ENCODE results near the gene TMEM203. TPM values are rescaled to one million over a fixed set of nuclear protein-coding genes. Genes with fewer than 3 reads are reported as not detected.

The TMEM203 gene
- total and polyA plus RNA-seq, 2 of the 13 experiments (the other 11 are each of a cell fraction or from before 2014, with no cell fraction given) = 23.4 to 36.7 TPM

GRCh38 chr9:137200311-137201204 is 4.9 kb downstream of the TMEM203 start, which contains the start of gene TPRN (continued):
- TF ChIP-seq SMARCE1 (IDR thresholded peaks at IDR 0.05; ENCODE audit: borderline replicate concordance) (no peak), ZMYM3 (CRISPR knock-in tag; IDR thresholded peaks at IDR 0.05) (peak; percentile 62; the same call in 1 of the 2 replicates), ARID2 (CRISPR knock-in tag; IDR thresholded peaks at IDR 0.05; ENCODE audit: borderline replicate concordance) (0 out of 2 replicates have a peak, but pooled peaks have one; percentile 57), HOMEZ (CRISPR knock-in tag; IDR thresholded peaks at IDR 0.05; ENCODE audit: low read depth) (peak; percentile 27; the same call in 1 of the 2 replicates), POLR2G (IDR thresholded peaks at IDR 0.05; ENCODE audit: low read depth, low read length) (peak; percentile 91), SMYD3 (CRISPR knock-in tag; IDR thresholded peaks at IDR 0.05) (0 out of 2 replicates have a peak, but pooled peaks have one; percentile 22), ZNF281 (CRISPR knock-in tag; IDR thresholded peaks at IDR 0.05; ENCODE audit: borderline replicate concordance) (peak; percentile 64), ATF3 (CRISPR knock-in tag; IDR thresholded peaks at IDR 0.05) (peak; percentile 50; the same call in 1 of the 2 replicates), TEAD2 (CRISPR knock-in tag; IDR thresholded peaks at IDR 0.05) (no peak), ZNF510 (CRISPR knock-in tag; IDR thresholded peaks at IDR 0.05; ENCODE audit: low read depth) (no peak), ZNF816 (CRISPR knock-in tag; IDR thresholded peaks at IDR 0.05; ENCODE audit: borderline replicate concordance) (no peak), GATAD2A (CRISPR knock-in tag; IDR thresholded peaks at IDR 0.05) (peak; percentile 80), ZNF282 (IDR thresholded peaks at IDR 0.05; ENCODE audit: partially characterized antibody) (no peak), ZSCAN25 (CRISPR knock-in tag; IDR thresholded peaks at IDR 0.05) (0 out of 2 replicates have a peak, but pooled peaks have one; percentile 31), RAD51 (IDR thresholded peaks at IDR 0.05; ENCODE audit: borderline replicate concordance) (no peak), ZBTB44 (CRISPR knock-in tag; IDR thresholded peaks at IDR 0.05) (no peak), NFKBIZ (CRISPR knock-in tag; IDR thresholded peaks at IDR 0.05) (no peak)
- TF ChIP-seq, protein P1, sequence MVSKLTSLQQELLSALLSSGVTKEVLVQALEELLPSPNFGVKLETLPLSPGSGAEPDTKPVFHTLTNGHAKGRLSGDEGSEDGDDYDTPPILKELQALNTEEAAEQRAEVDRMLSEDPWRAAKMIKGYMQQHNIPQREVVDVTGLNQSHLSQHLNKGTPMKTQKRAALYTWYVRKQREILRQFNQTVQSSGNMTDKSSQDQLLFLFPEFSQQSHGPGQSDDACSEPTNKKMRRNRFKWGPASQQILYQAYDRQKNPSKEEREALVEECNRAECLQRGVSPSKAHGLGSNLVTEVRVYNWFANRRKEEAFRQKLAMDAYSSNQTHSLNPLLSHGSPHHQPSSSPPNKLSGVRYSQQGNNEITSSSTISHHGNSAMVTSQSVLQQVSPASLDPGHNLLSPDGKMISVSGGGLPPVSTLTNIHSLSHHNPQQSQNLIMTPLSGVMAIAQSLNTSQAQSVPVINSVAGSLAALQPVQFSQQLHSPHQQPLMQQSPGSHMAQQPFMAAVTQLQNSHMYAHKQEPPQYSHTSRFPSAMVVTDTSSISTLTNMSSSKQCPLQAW (CRISPR knock-in tag; IDR thresholded peaks at IDR 0.05) = peak; percentile 92
- TF ChIP-seq, protein P2, sequence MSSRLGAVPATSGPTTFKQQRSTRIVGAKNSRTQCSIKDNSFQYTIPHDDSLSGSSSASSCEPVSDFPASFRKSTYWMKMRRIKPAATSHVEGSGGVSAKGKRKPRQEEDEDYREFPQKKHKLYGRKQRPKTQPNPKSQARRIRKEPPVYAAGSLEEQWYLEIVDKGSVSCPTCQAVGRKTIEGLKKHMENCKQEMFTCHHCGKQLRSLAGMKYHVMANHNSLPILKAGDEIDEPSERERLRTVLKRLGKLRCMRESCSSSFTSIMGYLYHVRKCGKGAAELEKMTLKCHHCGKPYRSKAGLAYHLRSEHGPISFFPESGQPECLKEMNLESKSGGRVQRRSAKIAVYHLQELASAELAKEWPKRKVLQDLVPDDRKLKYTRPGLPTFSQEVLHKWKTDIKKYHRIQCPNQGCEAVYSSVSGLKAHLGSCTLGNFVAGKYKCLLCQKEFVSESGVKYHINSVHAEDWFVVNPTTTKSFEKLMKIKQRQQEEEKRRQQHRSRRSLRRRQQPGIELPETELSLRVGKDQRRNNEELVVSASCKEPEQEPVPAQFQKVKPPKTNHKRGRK (CRISPR knock-in tag; IDR thresholded peaks at IDR 0.05) = no peak
